GM10248 (cell line): Measurements from ENCODE around the gene NEK10.
"Not testable (repeated sequence)": the region's sequence is repeated elsewhere in the genome, so short reads cannot be mapped to it uniquely, and the experiment has no call there.

Experiments
- CTCF ChIA-PET: fragments of 300-600 bp; sonication (Branson Sonifier 250); formaldehyde crosslinking; extraction: SDS; loops from one replicate; lab custom pipeline; 2021; ENCODE audit warnings: antibody characterized with exemption; lab: Yijun Ruan, JAX
- POLR2A ChIA-PET: fragments of 350-650 bp; sonication (Branson Sonifier 250); formaldehyde crosslinking; extraction: SDS; loops from one replicate; lab custom pipeline; 2020; ENCODE audit warnings: antibody characterized with exemption; lab: Yijun Ruan, JAX
- DNase-seq: peaks from one replicate; pipeline ENCODE4 v3.0.0; 2012; ENCODE audit errors: extremely low spot score
- CTCF ChIP-seq: IDR thresholded peaks from 2 replicates; pipeline ENCODE4 v1.5.1; 2012; ENCODE audit warnings: mild to moderate bottlenecking, low read depth; ENCODE audit errors: extremely low read depth, missing control alignments, control extremely low read depth

Gene NEK10

GRCh38 chr3:27310688-27311087 is 58.5 kb downstream of the NEK10 start:
- DNase-seq, result no peak
- no peak for TF ChIP-seq CTCF
- ChIA-PET POLR2A (no interaction called here), CTCF (interaction anchor here (0.8 to 3.0 kb wide), 12 partner anchors 8 to 401 kb away, joined by 3 to 18 read pairs (median 5); no protein-coding TSS in a partner anchor)

DNA sequence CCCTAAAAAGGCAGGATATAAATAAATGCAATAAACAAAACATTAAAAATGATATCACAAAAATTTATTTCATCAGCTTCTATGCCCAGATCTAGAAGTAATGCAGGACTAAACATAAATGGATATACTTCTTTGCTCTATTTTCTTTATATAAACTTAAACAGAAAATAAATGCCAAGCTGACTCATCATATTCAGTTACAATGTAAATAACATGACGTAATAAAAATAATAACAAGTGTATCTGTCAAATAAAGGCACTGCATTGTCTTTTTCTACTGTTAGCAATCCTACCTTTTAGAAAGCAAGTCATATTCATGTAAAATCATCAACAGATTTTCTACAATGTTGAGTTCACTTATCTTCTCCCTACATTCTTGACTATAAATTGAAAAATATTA is 61.6 kb downstream of the NEK10 start:
- CTCF ChIA-PET, result no interaction called here
- no peak for DNase-seq
- no peak for TF ChIP-seq CTCF
- POLR2A ChIA-PET, result no interaction called here

GRCh38 chr3:27302891-27303290 is 66.3 kb downstream of the NEK10 start:
- ChIA-PET POLR2A (no interaction called here), CTCF (interaction anchor here (1.1 to 1.5 kb wide), 3 partner anchors 8 to 378 kb away, joined by 6 to 8 read pairs (median 6); no protein-coding TSS in a partner anchor)
- no peak for TF ChIP-seq CTCF
- no peak for DNase-seq

DNA sequence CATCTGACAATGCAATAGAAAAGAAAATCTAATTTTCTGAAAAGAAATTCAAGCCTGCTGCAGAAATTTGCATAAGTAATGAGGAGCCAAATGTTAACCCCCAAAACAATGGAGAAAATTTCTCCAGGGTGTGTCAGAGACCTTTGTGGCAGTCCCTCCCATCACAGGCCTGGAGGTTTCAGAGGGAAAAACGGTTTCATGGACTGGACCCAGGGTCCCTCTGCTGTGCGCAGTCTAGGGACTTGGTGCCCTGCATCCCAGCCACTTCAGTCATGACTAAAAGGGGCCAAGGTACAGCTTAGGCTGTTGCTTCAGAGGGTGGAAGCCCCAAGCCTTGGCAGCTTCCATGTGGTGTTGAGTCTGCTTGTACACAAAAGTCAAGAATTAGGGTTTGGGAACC is 70.2 kb downstream of the NEK10 start:
- DNase-seq, CTCF ChIA-PET, POLR2A ChIA-PET: not testable (repeated sequence)

DNA sequence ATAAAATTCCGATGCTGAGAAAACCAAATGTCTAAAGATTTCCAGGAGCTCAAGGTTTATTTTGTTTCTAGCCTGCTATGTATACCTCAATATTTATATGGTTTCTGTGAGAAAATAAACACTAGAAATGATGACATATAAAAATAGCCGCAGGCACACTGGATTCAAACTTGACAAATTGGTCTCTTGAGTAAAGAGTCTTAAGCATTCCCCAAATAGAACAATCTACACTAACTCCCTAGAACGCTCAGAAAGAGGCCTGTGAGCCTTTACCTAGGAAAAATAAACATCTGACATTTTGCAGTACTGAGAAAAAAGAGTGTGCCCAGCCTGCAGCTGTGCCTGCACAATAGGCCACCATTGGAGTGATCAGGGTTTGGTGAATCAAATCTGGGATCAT is 75.2 kb downstream of the NEK10 start:
- POLR2A ChIA-PET, result no interaction called here
- no peak for TF ChIP-seq CTCF
- CTCF ChIA-PET, result interaction anchor here (1.4 kb wide), 2 partner anchors 9 to 17 kb away, joined by 3 to 6 read pairs; no protein-coding TSS in a partner anchor
- no peak for DNase-seq

DNA sequence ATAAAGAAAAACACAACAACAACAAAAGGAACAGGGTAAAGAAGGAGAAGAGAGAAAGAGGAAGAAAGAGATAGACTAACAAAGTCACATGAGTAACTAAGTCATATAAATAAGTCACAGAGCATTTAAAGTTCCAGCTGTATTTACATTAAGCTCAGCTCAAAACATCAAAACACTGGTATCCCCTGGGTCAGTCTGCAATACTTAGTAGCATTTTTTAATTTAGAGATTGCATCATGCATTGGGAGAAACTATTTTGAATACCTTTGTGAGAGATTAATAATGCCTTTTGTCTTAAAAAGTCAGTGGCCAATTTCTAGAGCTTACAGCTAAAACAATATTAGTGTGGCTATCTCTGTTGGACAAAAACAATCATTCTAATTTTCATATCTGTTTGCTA is 78.4 kb downstream of the NEK10 start:
- CTCF ChIA-PET, result interaction anchor here (0.8 to 1.1 kb wide), 2 partner anchors 8 to 378 kb away, joined by 3 read pairs; no protein-coding TSS in a partner anchor
- POLR2A ChIA-PET, result no interaction called here
- DNase-seq, result no peak
- no peak for TF ChIP-seq CTCF

GRCh38 chr3:27289769-27290413 is 79.3 kb downstream of the NEK10 start:
- TF ChIP-seq CTCF, result no peak
- ChIA-PET CTCF (no interaction called here), POLR2A (no interaction called here)
- no peak for DNase-seq
